Upper lobe of left lung (tissue), 4 donors: ENCODE measurements around the gene ROR2.

Experiments used
- CTCF ChIP-seq, 6 experiments: fragments of 450-650 bp in 4 of 6; fragments of 200-600 bp in 2 of 6; sonication (generic) in 2 of 6; IDR thresholded peaks; one replicate each; pipeline ENCODE4 v1.5.1; 2016 to 2019; ENCODE audit warnings: antibody characterized with exemption in 6 of 6
- POLR2A ChIP-seq, 4 donors: fragments of 450-650 bp; IDR thresholded peaks; one replicate each; pipeline ENCODE4 v1.5.1; 2016 to 2017; ENCODE audit warnings: antibody characterized with exemption in 4 of 4, mild to moderate bottlenecking in 2 of 4

GRCh38 chr9:91840469-91840868 is 109.6 kb downstream of the ROR2 start:
- TF ChIP-seq POLR2A (IDR thresholded peaks at IDR 0.05) (no peak), CTCF (IDR thresholded peaks at IDR 0.05) (no peak)
